Mesendoderm (in vitro differentiated cells): ENCODE data around the gene ERN1.
A peak's percentile ranks its signal among the peaks of the same experiment; 100 is the strongest.
"Not testable (repeated sequence)": the region's sequence is repeated elsewhere in the genome, so short reads cannot be mapped to it uniquely, and the experiment has no call there.

Source experiments
- DNase-seq: peaks from one replicate; pipeline ENCODE4 v3.0.0; 2013
- H2AK5ac ChIP-seq: 2 replicates; pipeline ENCODE4 v1.6.1; 2013; ENCODE audit warnings: low read length, inconsistent platforms
- H2BK120ac ChIP-seq: 2 replicates; pipeline ENCODE4 v1.6.1; 2013; ENCODE audit warnings: low read depth, mild to moderate bottlenecking, low read length, moderate library complexity, mixed read lengths
- H2BK15ac ChIP-seq: replicated peaks from 2 replicates; pipeline ENCODE4 v1.6.1; 2013; ENCODE audit warnings: low read depth, mild to moderate bottlenecking, moderate library complexity
- H2BK5ac ChIP-seq: 2 replicates; pipeline ENCODE4 v1.6.1; 2013; ENCODE audit warnings: low read length, inconsistent platforms
- H3K18ac ChIP-seq: 2 replicates; pipeline ENCODE4 v1.6.1; 2013; ENCODE audit warnings: mild to moderate bottlenecking, low read length, mixed read lengths
- H3K23ac ChIP-seq: one replicate; pipeline ENCODE4 v1.6.1; 2013; ENCODE audit warnings: low read length
- H3K27ac ChIP-seq: 2 replicates; pipeline ENCODE4 v1.5.1; 2013; ENCODE audit warnings: low read depth, mild to moderate bottlenecking, inconsistent platforms, low read length, moderate library complexity
- H3K27me3 ChIP-seq: 2 replicates; pipeline ENCODE4 v1.6.1; 2013; ENCODE audit warnings: low read length, control low read depth, mild to moderate bottlenecking, inconsistent platforms; ENCODE audit not compliant: insufficient read depth, poor library complexity
- H3K36me3 ChIP-seq: 2 replicates; pipeline ENCODE4 v1.6.1; 2013; ENCODE audit warnings: low read length, inconsistent platforms; ENCODE audit not compliant: control insufficient read depth, insufficient read depth
- H3K4ac ChIP-seq: one replicate; pipeline ENCODE4 v1.6.1; 2013; ENCODE audit warnings: low read depth, mild to moderate bottlenecking, low read length, moderate library complexity
- H3K4me1 ChIP-seq: 2 replicates; pipeline ENCODE4 v1.6.1; 2013; ENCODE audit warnings: low read depth, low read length, inconsistent platforms; ENCODE audit not compliant: control insufficient read depth
- H3K4me2 ChIP-seq: 2 replicates; pipeline ENCODE4 v1.6.1; 2013; ENCODE audit warnings: low read length
- H3K4me3 ChIP-seq: 2 replicates; pipeline ENCODE4 v1.5.1; 2013; ENCODE audit warnings: mild to moderate bottlenecking, low read length
- H3K56ac ChIP-seq: one replicate; pipeline ENCODE4 v1.6.1; 2013; ENCODE audit warnings: low read length
- H3K79me1 ChIP-seq: 2 replicates; pipeline ENCODE4 v1.6.1; 2013; ENCODE audit warnings: low read length, inconsistent platforms
- H3K79me2 ChIP-seq: 2 replicates; pipeline ENCODE4 v1.6.1; 2013; ENCODE audit warnings: mild to moderate bottlenecking, low read length; ENCODE audit not compliant: control insufficient read depth, insufficient read depth
- H3K9ac ChIP-seq: 2 replicates; pipeline ENCODE4 v1.6.1; 2013; ENCODE audit warnings: low read length, inconsistent platforms
- H4K5ac ChIP-seq: one replicate; pipeline ENCODE4 v1.6.1; 2013; ENCODE audit warnings: low read length
- H4K8ac ChIP-seq: one replicate; pipeline ENCODE4 v1.6.1; 2013; ENCODE audit warnings: low read depth, mild to moderate bottlenecking, control low read depth, low read length, moderate library complexity
- WGBS: extraction: QIAGEN DNeasy Blood & Tissue Kit; methylation state at CpG from one replicate; pipeline ENCODE4 v1.1.7; 2013; ENCODE audit warnings: low lambda C conversion rate, missing lambda C conversion rate; ENCODE audit not compliant: insufficient coverage; ENCODE audit errors: extremely low coverage; 5-methylcytosine and 5-hydroxymethylcytosine counted together

Gene ERN1

GRCh38 chr17:64174686-64175456 lies 44.9 kb upstream of the ERN1 start:
- no peak overlapping the region for H3K27ac ChIP-seq
- no peak overlapping the region for H3K56ac ChIP-seq
- H3K23ac ChIP-seq: no peak overlapping the region
- H3K4ac ChIP-seq: no peak overlapping the region
- no peaks in the 10 kb centered on the region for H3K79me2 ChIP-seq
- WGBS: no CpG with 5 or more reads among the region's 7 CpGs
- H4K8ac ChIP-seq: no peak overlapping the region
- H4K5ac ChIP-seq: no peak overlapping the region
- H3K4me1 ChIP-seq: no peaks in the 10 kb centered on the region
- no peak overlapping the region for H2BK15ac ChIP-seq
- H3K36me3 ChIP-seq: no peaks in the 10 kb centered on the region
- no peak overlapping the region for H3K4me3 ChIP-seq
- H3K9ac ChIP-seq: no peak overlapping the region
- H2BK120ac ChIP-seq: no peak overlapping the region
- H2AK5ac ChIP-seq: no peak overlapping the region
- H2BK5ac ChIP-seq: no peak overlapping the region
- no peak for DNase-seq
- H3K27me3 ChIP-seq: no peaks in the 10 kb centered on the region
- no peaks in the 10 kb centered on the region for H3K79me1 ChIP-seq
- H3K4me2 ChIP-seq: no peak overlapping the region
- H3K18ac ChIP-seq: no peak overlapping the region

- Histone ChIP-seq H3K27me3 (no peaks in the 10 kb centered on the region), H3K9ac (no peak overlapping the region), H2BK15ac (no peak overlapping the region), H3K4me1 (no peaks in the 10 kb centered on the region), H2AK5ac (no peak overlapping the region), H3K27ac (no peak overlapping the region), H2BK120ac (no peak overlapping the region), H3K4me3 (no peak overlapping the region), H3K56ac (no peak overlapping the region), H3K23ac (no peak overlapping the region), H4K8ac (no peak overlapping the region), H2BK5ac (no peak overlapping the region), H3K4me2 (no peak overlapping the region), H3K4ac (no peak overlapping the region), H3K18ac (no peak overlapping the region), H3K79me1 (no peaks in the 10 kb centered on the region), H3K36me3 (no peaks in the 10 kb centered on the region), H3K79me2 (no peaks in the 10 kb centered on the region), H4K5ac (no peak overlapping the region)
- no peak for DNase-seq
- WGBS: no CpG with 5 or more reads among the region's 3 CpGs
These were observed 43.7 kb upstream of the ERN1 start for GRCh38 chr17:64173646-64174045.

GRCh38 chr17:64172510-64172909 lies 42.6 kb upstream of the ERN1 start:
- Histone ChIP-seq H4K5ac (no peak overlapping the region), H2BK120ac (no peak overlapping the region), H3K23ac (no peak overlapping the region), H4K8ac (no peak overlapping the region), H2AK5ac (no peak overlapping the region), H2BK5ac (no peak overlapping the region), H3K27ac (no peak overlapping the region), H3K79me1 (no peaks in the 10 kb centered on the region), H3K18ac (no peak overlapping the region), H3K4me2 (no peak overlapping the region), H3K79me2 (no peaks in the 10 kb centered on the region), H3K4me1 (no peaks in the 10 kb centered on the region), H3K4me3 (no peak overlapping the region), H2BK15ac (no peak overlapping the region), H3K56ac (no peak overlapping the region), H3K9ac (no peak overlapping the region), H3K4ac (no peak overlapping the region), H3K27me3 (no peaks in the 10 kb centered on the region), H3K36me3 (no peaks in the 10 kb centered on the region)
- no CpG with 5 or more reads among the region's 3 CpGs for WGBS
- DNase-seq: no peak

GRCh38 chr17:64171041-64171440 lies 41.1 kb upstream of the ERN1 start:
- no peak overlapping the region for H3K9ac ChIP-seq
- H2BK15ac ChIP-seq: no peak overlapping the region
- H3K79me1 ChIP-seq: no peaks in the 10 kb centered on the region
- H3K56ac ChIP-seq: no peak overlapping the region
- H3K18ac ChIP-seq: no peak overlapping the region
- H3K4ac ChIP-seq: no peak overlapping the region
- no peak overlapping the region for H3K4me3 ChIP-seq
- no peak overlapping the region for H2BK5ac ChIP-seq
- no CpG with 5 or more reads among the region's 8 CpGs for WGBS
- no peak overlapping the region for H3K4me2 ChIP-seq
- H3K79me2 ChIP-seq: no peaks in the 10 kb centered on the region
- H4K5ac ChIP-seq: no peak overlapping the region
- H3K27me3 ChIP-seq: no peaks in the 10 kb centered on the region
- H2BK120ac ChIP-seq: no peak overlapping the region
- H3K4me1 ChIP-seq: no peaks in the 10 kb centered on the region
- H3K23ac ChIP-seq: no peak overlapping the region
- H3K27ac ChIP-seq: no peak overlapping the region
- H4K8ac ChIP-seq: no peak overlapping the region
- H2AK5ac ChIP-seq: no peak overlapping the region
- no peaks in the 10 kb centered on the region for H3K36me3 ChIP-seq
- peak; percentile 37 for DNase-seq

- Histone ChIP-seq H3K56ac (no peak overlapping the region), H3K4me2 (no peak overlapping the region), H3K4ac (no peak overlapping the region), H3K4me1 (no peaks in the 10 kb centered on the region), H3K23ac (no peak overlapping the region), H3K79me1 (no peaks in the 10 kb centered on the region), H2BK5ac (no peak overlapping the region), H3K18ac (no peak overlapping the region), H3K4me3 (no peak overlapping the region), H4K8ac (no peak overlapping the region), H3K27ac (no peak overlapping the region), H2BK120ac (no peak overlapping the region), H3K9ac (no peak overlapping the region), H2AK5ac (no peak overlapping the region), H3K79me2 (no peaks in the 10 kb centered on the region), H2BK15ac (no peak overlapping the region), H3K27me3 (no peaks in the 10 kb centered on the region), H4K5ac (no peak overlapping the region), H3K36me3 (no peaks in the 10 kb centered on the region)
- WGBS: no CpG with 5 or more reads among the region's 4 CpGs
- DNase-seq: no peak
These were observed 40.3 kb upstream of the ERN1 start for GRCh38 chr17:64170286-64170685.

GRCh38 chr17:64167666-64168065 lies 37.7 kb upstream of the ERN1 start:
- WGBS: no CpG with 5 or more reads among the region's 3 CpGs
- not testable (repeated sequence) for DNase-seq, H3K36me3 ChIP-seq

More at GRCh38 chr17:64167666-64168065, 37.7 kb upstream of the ERN1 start:
- not testable (repeated sequence) for H3K18ac ChIP-seq, H3K79me1 ChIP-seq, H3K4ac ChIP-seq, H3K27ac ChIP-seq, H4K5ac ChIP-seq, H3K4me1 ChIP-seq, H2BK15ac ChIP-seq, H3K4me3 ChIP-seq, H2BK120ac ChIP-seq, H2AK5ac ChIP-seq, H4K8ac ChIP-seq, H3K56ac ChIP-seq, H2BK5ac ChIP-seq, H3K4me2 ChIP-seq, H3K23ac ChIP-seq, H3K79me2 ChIP-seq, H3K27me3 ChIP-seq, H3K9ac ChIP-seq
